HG02973 (cell line): ENCODE measurements around the gene SRPX.

Source experiments
- ATAC-seq: cut with Tn5 transposase; IDR thresholded peaks from one replicate; pipeline ENCODE4 v1.9.1; 2021; ENCODE audit warnings: moderate library complexity; ENCODE audit not compliant: unreplicated experiment

The SRPX gene, protein sequence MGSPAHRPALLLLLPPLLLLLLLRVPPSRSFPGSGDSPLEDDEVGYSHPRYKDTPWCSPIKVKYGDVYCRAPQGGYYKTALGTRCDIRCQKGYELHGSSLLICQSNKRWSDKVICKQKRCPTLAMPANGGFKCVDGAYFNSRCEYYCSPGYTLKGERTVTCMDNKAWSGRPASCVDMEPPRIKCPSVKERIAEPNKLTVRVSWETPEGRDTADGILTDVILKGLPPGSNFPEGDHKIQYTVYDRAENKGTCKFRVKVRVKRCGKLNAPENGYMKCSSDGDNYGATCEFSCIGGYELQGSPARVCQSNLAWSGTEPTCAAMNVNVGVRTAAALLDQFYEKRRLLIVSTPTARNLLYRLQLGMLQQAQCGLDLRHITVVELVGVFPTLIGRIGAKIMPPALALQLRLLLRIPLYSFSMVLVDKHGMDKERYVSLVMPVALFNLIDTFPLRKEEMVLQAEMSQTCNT

GRCh38 chrX:38220415-38221390 is at the start of gene SRPX:
Gene SRPX, minus strand, starts transcription at chrX:38220871. Its CDS starts 79 bp downstream, at chrX:38220792.
- no peak for ATAC-seq

DNA sequence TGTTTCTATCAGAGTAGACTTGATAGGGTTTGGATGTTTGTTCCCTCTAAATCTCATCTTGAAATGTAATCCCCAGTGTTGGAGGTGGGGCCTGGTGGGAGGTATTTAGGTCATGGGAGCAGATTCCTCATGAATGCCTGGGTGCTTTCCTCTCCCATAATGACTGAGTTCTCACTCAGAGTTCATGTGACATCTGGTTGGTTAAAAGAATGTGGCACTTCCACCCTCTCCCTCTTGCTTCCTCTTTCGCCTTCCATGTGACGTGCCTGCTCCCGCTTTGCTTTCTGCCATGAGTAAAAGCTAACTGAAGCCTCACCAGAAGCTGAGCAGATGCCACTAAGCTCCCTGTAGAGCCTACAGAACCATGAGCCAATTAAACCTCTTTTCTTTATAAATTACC is 47.3 kb upstream of the SRPX start:
- ATAC-seq = no peak

GRCh38 chrX:38262715-38263620 is 42.3 kb upstream of the SRPX start:
- ATAC-seq = no peak

GRCh38 chrX:38260231-38260630 is 39.6 kb upstream of the SRPX start:
- ATAC-seq = peak; percentile 58

DNA sequence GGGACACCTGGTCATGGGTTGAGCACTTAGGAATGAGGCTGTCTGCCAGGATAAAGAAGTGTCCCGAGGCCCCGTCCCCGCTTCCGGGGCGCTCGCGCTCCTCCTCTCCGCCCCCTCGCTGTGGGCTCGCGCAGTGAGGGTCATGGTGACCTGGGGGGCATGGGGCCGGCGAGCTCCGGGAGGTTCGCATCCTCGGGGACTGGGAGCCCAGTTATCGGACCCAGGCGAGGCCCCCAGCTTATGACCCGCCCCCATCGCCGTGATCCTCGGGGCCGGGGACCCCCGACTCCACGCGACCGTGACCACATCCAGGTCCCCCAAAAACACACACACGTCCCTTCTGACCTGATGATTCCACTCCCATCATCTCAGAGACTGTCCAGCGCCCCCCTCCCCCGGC is 35.3 kb upstream of the SRPX start:
- no peak for ATAC-seq

DNA sequence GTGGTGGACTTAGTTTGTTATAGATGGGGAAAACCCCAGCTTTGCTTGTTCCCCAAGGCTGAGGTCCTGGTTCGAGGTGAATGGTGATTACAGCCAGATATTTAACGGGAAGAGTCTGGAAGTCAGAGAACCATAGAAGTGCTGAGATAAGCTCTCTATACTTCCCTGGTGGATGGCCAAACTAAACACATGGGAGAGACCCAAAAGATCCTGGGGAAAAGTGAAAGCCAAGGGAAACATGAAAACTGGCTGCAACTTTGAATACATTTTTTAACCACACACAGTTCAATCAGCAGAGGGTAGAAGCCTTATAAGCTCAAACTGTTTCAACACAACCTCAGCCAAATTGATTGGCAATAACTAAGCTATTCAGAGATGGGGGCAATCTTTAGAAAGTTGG is 29.3 kb upstream of the SRPX start:
- no peak for ATAC-seq

DNA sequence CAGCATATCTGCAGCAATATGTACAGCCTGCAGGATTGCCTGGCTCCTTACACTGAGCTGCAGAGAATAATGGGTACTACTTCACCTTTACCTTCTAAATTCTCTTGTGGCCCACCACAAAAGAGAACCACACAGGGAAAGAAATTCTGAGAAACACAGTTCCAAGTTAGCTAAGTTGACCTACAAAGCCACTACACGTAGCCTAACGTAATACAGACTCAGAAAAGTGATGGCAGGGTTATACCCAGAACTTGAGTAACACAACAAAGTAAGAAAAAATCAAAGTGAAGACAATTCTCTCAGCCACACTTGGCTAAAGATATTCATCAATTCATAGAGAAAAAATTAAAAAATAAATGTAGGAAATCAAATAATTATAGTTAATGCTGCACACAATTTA is 26.4 kb upstream of the SRPX start:
- ATAC-seq = no peak

GRCh38 chrX:38240541-38240940 is 19.9 kb upstream of the SRPX start:
- no peak for ATAC-seq

- ATAC-seq = no peak
These were observed 16.4 kb upstream of the SRPX start for GRCh38 chrX:38236901-38237615.

GRCh38 chrX:38233891-38234667 is 13.4 kb upstream of the SRPX start:
- ATAC-seq = no peak

- no peak for ATAC-seq
These were observed 11.5 kb upstream of the SRPX start for GRCh38 chrX:38232079-38232686.

DNA sequence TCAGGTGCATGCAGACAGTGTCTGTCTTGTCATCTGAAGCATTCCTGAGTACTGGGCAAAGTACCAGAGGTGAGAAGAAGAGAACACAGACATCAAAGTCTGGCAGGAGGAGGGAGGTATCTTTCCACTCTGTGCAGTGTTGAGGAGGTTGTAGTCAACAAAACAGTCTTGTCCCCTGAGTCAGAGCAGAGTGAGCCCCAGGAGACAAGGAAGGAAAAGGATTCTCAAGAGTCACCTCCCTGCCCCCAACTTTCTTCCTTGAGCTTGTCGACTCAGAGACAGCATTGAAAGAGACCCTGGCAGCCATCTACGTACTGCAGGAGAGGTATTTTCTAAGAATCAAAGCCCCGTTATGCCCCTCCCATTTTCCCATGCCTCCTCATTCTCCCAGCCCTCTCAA is 4.4 kb upstream of the SRPX start:
- no peak for ATAC-seq

- ATAC-seq = no peak
These were observed 3.5 kb upstream of the SRPX start for GRCh38 chrX:38224160-38224559.

- ATAC-seq = no peak
These were observed 789 bp upstream of the SRPX start for GRCh38 chrX:38221391-38221929.

- ATAC-seq = no peak
These were observed 652 bp downstream of the SRPX start for GRCh38 chrX:38220024-38220414.

DNA sequence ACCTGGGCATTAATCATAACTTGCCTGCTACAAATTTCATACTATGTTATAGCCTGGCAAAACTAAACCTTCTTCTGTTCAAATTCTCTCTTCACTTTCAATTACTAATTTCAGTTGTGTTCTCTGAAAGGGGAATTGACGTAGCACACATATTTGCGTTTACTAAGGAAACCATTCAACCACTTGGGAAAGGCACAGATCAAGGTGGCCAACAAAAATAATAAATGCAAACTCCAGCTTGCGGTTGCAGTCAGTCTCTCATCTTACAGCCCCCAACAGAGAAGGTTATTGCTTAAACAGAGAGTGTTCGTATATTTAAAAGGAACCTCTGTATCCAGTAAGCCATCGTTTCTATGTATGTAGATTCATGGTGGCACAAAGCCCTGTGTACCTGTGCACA is 4.0 kb downstream of the SRPX start:
- no peak for ATAC-seq

DNA sequence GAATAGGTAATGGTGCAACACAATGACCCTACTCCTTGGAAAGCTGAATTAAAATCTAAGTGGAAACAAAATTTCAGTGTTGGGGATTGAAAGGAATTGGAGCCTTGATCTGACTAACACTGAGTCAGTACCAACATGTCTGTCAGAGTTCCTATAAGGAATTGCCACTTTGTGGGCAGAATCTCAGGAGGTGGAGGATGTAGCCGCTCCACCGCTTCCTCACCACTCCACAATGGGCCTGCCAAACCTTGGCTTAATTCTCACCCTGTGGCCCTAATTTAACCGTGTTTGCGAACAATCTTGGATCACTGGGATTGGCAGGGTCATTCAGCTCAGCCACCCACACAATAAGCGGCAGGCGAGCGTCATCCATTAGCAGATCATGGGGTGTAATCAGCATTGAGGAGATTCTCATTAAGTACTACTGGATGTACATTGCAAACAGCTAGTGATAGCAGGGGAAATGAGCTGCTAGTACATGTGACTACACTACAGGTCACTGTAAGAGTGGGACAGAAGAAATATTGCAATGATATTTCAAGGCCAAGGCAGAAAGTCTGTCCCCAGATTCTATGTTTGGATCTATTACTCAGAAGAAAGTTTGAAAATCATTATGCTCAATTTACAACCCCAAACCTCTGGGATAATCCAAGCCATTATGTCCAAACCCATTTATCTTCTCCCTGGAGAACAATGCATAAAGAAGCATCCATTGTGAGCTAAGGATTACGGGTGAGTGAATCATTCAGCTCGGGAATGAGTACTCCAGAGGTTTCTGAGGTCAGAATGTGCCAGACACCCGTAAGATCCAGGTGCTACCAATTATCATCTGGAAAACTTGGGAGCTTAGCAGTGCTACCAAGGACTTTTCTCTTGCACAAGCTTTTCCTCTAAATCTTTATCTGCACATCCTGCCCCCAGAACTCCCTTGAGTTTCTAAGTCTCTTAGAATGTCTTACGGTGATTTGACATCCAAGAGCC is 5.8 kb downstream of the SRPX start:
- ATAC-seq = no peak
